Vagina (tissue), 2 donors: ENCODE data around the gene DMAC2L. TPM values are rescaled to one million over a fixed set of nuclear protein-coding genes. Genes with fewer than 3 reads are reported as not detected.

ENCODE experiments used
- DNase-seq, 2 donors: peaks; one replicate each; pipeline ENCODE4 v3.0.0-alpha.2; 2017; ENCODE audit errors: extremely low spot score in 2 of 2
- H3K27ac ChIP-seq: fragments of 200-600 bp; sonication (generic); one replicate; pipeline ENCODE4 v1.5.1; 2019
- H3K27me3 ChIP-seq: fragments of 200-600 bp; sonication (generic); one replicate; pipeline ENCODE4 v1.5.1; 2019
- H3K36me3 ChIP-seq, 2 donors: fragments of 200-600 bp; sonication (generic); one replicate each; pipeline ENCODE4 v1.5.1; 2017 to 2019
- H3K4me1 ChIP-seq: fragments of 200-600 bp; sonication (generic); one replicate; pipeline ENCODE4 v1.5.1; 2019
- H3K4me3 ChIP-seq, 2 donors: fragments of 200-600 bp; sonication (generic); 1 replicate in 1 of 2; 2 replicates in 1 of 2; pipeline ENCODE4 v1.5.1; 2016 to 2019
- H3K9me3 ChIP-seq: fragments of 200-600 bp; sonication (generic); one replicate; pipeline ENCODE4 v1.5.1; 2019
- POLR2A ChIP-seq, 2 donors: fragments of 450-650 bp; IDR thresholded peaks; one replicate each; pipeline ENCODE4 v1.6.1; 2017; ENCODE audit warnings: antibody characterized with exemption in 2 of 2, mild to moderate bottlenecking in 2 of 2, moderate library complexity in 2 of 2
- POLR2AphosphoS5 ChIP-seq, 2 donors: sonication (generic); formaldehyde crosslinking; IDR thresholded peaks; one replicate each; pipeline ENCODE4 v1.9.0; 2017; ENCODE audit warnings: antibody characterized with exemption in 2 of 2, mild to moderate bottlenecking in 2 of 2, low read depth in 1 of 2; ENCODE audit not compliant: insufficient read depth in 1 of 2
- intact Hi-C: fragments of 100-400 bp; cut with DNase I; formaldehyde crosslinking; loops from one replicate; pipeline ENCODE4 v1.15.1; 2023
- total RNA-seq: library from RNA; depleted of rRNA; stranded (reverse); fragments of >200 nt; gene quantifications from one replicate; pipeline ENCODE4 v1.2.3, GENCODE V29; 2016
- TF ChIP-seq, protein P1 (sequence below), 3 experiments: fragments of 450-650 bp in 2 of 3; fragments of 200-600 bp in 1 of 3; sonication (generic) in 1 of 3; IDR thresholded peaks; one replicate each; pipeline ENCODE4 v1.5.1; 2017 to 2019; ENCODE audit warnings: antibody characterized with exemption in 3 of 3, mild to moderate bottlenecking in 2 of 3, moderate library complexity in 2 of 3

The DMAC2L gene
- total RNA-seq, 1 donor from 2014 or later: 31.4 TPM

DNA sequence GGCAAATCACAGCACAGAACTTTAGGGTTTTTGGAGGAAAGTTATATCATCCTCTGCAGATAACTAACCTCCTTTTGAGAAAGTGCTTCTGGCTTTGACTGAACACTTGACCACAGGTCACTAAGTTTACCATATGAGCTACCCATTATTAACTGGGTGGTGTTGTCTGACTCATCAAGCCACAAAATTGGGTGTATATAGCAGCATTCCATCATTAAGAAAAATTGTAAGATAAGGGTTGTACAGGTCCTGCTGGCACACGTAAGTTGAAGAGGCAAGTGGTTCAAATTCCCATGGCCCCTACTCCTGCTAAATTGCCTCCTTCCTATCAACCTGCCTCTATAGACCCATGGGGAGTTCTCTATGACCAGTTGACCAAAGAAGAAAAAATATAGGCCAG is 39.6 kb upstream of the DMAC2L start:
- intact Hi-C loops: no loop called here
- H3K27ac ChIP-seq: no peak overlapping the region
- H3K4me1 ChIP-seq: no peaks in the 10 kb centered on the region
- TF ChIP-seq, protein P1, sequence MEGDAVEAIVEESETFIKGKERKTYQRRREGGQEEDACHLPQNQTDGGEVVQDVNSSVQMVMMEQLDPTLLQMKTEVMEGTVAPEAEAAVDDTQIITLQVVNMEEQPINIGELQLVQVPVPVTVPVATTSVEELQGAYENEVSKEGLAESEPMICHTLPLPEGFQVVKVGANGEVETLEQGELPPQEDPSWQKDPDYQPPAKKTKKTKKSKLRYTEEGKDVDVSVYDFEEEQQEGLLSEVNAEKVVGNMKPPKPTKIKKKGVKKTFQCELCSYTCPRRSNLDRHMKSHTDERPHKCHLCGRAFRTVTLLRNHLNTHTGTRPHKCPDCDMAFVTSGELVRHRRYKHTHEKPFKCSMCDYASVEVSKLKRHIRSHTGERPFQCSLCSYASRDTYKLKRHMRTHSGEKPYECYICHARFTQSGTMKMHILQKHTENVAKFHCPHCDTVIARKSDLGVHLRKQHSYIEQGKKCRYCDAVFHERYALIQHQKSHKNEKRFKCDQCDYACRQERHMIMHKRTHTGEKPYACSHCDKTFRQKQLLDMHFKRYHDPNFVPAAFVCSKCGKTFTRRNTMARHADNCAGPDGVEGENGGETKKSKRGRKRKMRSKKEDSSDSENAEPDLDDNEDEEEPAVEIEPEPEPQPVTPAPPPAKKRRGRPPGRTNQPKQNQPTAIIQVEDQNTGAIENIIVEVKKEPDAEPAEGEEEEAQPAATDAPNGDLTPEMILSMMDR (IDR thresholded peaks at IDR 0.05): no peak
- TF ChIP-seq POLR2A (IDR thresholded peaks at IDR 0.05) (no peak), POLR2AphosphoS5 (IDR thresholded peaks at IDR 0.05; ENCODE audit: insufficient read depth in 1 of 2, low read depth in 1 of 2) (no peak)
- no peak for DNase-seq
- H3K27me3 ChIP-seq: no peaks in the 10 kb centered on the region
- no peak overlapping the region for H3K4me3 ChIP-seq
- H3K36me3 ChIP-seq: no peaks in the 10 kb centered on the region
- no peaks in the 10 kb centered on the region for H3K9me3 ChIP-seq

DNA sequence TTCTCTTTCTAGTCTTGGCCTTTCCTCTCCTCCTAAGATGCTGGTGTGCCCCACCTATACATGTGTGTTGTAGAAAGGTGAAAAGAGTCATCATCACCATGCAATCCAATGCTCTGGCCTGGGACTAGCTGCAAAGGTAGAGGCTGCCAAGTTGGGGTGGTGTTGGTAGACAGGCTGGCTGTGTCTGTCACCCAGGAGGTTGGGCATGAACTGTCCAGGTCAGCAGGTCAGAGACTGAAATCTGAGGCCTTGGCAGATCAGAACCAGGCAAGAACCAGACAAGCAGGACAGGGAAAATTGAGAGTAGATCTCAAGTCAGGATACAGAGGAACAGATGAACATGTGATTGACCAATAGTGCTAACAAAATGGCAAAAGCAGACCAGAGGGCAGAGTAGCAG is 26.3 kb upstream of the DMAC2L start:
- TF ChIP-seq POLR2A (IDR thresholded peaks at IDR 0.05): no peak
- no peak for TF ChIP-seq POLR2AphosphoS5 (IDR thresholded peaks at IDR 0.05; ENCODE audit: insufficient read depth in 1 of 2, low read depth in 1 of 2)
- TF ChIP-seq, protein P1 (IDR thresholded peaks at IDR 0.05): no peak
- H3K9me3 ChIP-seq: no peaks in the 10 kb centered on the region
- no peaks in the 10 kb centered on the region for H3K4me1 ChIP-seq
- no peaks in the 10 kb centered on the region for H3K27me3 ChIP-seq
- H3K36me3 ChIP-seq: no peaks in the 10 kb centered on the region
- intact Hi-C loops: no loop called here
- DNase-seq: no peak
- no peak overlapping the region for H3K27ac ChIP-seq
- no peak overlapping the region for H3K4me3 ChIP-seq

DNA sequence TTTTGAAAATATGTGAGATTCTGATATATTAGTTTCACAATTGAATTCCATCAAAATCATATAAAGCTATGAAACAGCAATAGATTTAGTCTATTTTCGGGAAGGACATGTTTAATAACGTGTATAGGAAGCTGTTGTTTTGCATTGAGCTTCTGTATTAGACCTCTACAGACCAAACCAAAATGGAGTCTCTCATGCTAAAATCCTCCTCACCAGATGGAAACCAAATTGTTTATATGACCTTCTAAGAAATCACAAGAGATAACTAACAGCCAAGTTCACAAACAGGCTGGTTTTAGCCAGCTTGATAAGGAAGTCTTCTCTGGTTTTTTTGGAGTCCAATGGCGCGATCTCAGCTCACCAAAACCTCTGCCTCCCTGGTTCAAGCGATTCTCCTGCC is 24.0 kb upstream of the DMAC2L start:
- no peaks in the 10 kb centered on the region for H3K27me3 ChIP-seq
- DNase-seq: no peak
- intact Hi-C loops: no loop called here
- no peaks in the 10 kb centered on the region for H3K9me3 ChIP-seq
- no peak overlapping the region for H3K27ac ChIP-seq
- TF ChIP-seq POLR2AphosphoS5 (IDR thresholded peaks at IDR 0.05; ENCODE audit: insufficient read depth in 1 of 2, low read depth in 1 of 2) (no peak), POLR2A (IDR thresholded peaks at IDR 0.05) (no peak)
- TF ChIP-seq, protein P1 (IDR thresholded peaks at IDR 0.05): no peak
- no peaks in the 10 kb centered on the region for H3K4me1 ChIP-seq
- no peak overlapping the region for H3K4me3 ChIP-seq
- H3K36me3 ChIP-seq: no peaks in the 10 kb centered on the region

DNA sequence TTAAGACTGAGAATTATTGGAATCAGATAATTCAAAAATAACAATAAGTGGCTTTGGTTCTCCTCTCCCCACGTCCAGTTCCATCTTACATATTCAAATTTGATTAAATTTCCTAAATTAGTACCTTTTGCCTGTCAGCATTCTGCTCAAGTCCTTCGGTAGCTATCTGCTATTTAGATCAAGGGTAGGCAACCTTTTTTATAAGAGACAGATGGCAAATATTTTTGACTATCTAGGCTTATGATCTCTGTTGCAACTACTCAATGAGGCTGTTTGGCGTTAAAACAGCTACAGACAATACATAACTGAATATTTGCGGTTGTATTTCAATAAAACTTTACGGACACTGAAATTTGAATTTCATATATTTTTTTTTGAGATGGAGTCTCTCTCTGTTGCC is 21.8 kb upstream of the DMAC2L start:
- no peaks in the 10 kb centered on the region for H3K27me3 ChIP-seq
- H3K36me3 ChIP-seq: peaks cover 0 to 5% of the 10 kb centered on the region in 2 donors
- no peak for TF ChIP-seq POLR2AphosphoS5 (IDR thresholded peaks at IDR 0.05; ENCODE audit: insufficient read depth in 1 of 2, low read depth in 1 of 2)
- TF ChIP-seq, protein P1 (IDR thresholded peaks at IDR 0.05): no peak
- no peak for TF ChIP-seq POLR2A (IDR thresholded peaks at IDR 0.05)
- no peak overlapping the region for H3K4me3 ChIP-seq
- H3K9me3 ChIP-seq: no peaks in the 10 kb centered on the region
- no peak for DNase-seq
- intact Hi-C loops: no loop called here
- H3K4me1 ChIP-seq: no peaks in the 10 kb centered on the region
- H3K27ac ChIP-seq: no peak overlapping the region

DNA sequence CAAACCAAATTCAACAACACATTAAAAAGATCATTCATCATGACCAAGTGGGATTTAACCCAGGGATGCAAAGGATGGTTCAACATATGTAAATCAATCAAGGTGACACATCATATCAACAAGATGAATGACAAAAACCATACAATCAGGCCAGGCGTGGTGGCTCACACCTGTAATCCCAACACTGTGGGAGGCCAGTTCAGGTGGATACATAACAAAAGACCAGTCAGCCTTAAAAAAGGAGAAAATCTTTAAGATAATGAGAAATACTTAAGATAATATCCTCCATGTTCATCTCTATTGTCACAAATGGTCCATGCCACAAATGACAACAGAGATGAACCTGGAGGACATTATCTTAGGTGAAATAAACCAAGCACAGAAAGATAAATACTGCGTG is 12.5 kb upstream of the DMAC2L start:
- H3K9me3 ChIP-seq: no peaks in the 10 kb centered on the region
- TF ChIP-seq POLR2A (IDR thresholded peaks at IDR 0.05) (no peak), POLR2AphosphoS5 (IDR thresholded peaks at IDR 0.05; ENCODE audit: insufficient read depth in 1 of 2, low read depth in 1 of 2) (no peak)
- TF ChIP-seq, protein P1 (IDR thresholded peaks at IDR 0.05): no peak
- H3K4me3 ChIP-seq: no peak overlapping the region
- no peaks in the 10 kb centered on the region for H3K36me3 ChIP-seq
- no peak for DNase-seq
- no peak overlapping the region for H3K27ac ChIP-seq
- H3K4me1 ChIP-seq: no peaks in the 10 kb centered on the region
- H3K27me3 ChIP-seq: no peaks in the 10 kb centered on the region
- intact Hi-C loops: no loop called here
